ENCODE results near the gene HOMER1. TPM values are rescaled to one million over a fixed set of nuclear protein-coding genes. Genes with fewer than 3 reads are reported as not detected.

Gene HOMER1
- total and polyA plus RNA-seq, 9 of the 15 experiments (the other 6 are each of a cell fraction or from before 2014, with no cell fraction given), result 6.3 to 39.9 (median 9.9) TPM

GRCh38 chr5:79418276-79418675, 95.7 kb downstream of the HOMER1 start:
- in situ Hi-C loops (cut with MboI), result no loop called here
- TF ChIP-seq SIRT6 (IDR thresholded peaks at IDR 0.05; ENCODE audit: low read depth, low read length), result no peak
- no peak for TF ChIP-seq KHSRP (IDR thresholded peaks at IDR 0.05)
- TF ChIP-seq SREBF1 (IDR thresholded peaks at IDR 0.05; ENCODE audit: borderline replicate concordance, low read depth, low read length), result no peak
- TF ChIP-seq FUS (optimal IDR thresholded peaks at IDR 0.05; ENCODE audit: low read depth, low read length), result no peak
- TF ChIP-seq NCOA6 (IDR thresholded peaks at IDR 0.05), result no peak
- no peak for TF ChIP-seq RBM25 (IDR thresholded peaks at IDR 0.05; ENCODE audit: low read depth, low read length, severe bottlenecking)
- no peak for TF ChIP-seq ETV6 (IDR thresholded peaks at IDR 0.05; ENCODE audit: borderline replicate concordance in 1 of 2, low read depth in 2 of 2, low read length in 1 of 2)
- no peak for TF ChIP-seq ETV6 (CRISPR knock-in tag; IDR thresholded peaks at IDR 0.05; ENCODE audit: borderline replicate concordance)
- no peak for TF ChIP-seq SRSF3 (IDR thresholded peaks at IDR 0.05; ENCODE audit: insufficient read depth, low read length)
- no peak for TF ChIP-seq HNRNPLL (IDR thresholded peaks at IDR 0.05; ENCODE audit: low read depth, low read length, poor library complexity, severe bottlenecking)
- no peak for TF ChIP-seq ZNF217 (CRISPR knock-in tag; IDR thresholded peaks at IDR 0.05)
- no peak for TF ChIP-seq BCLAF1 (IDR thresholded peaks at IDR 0.05; ENCODE audit: borderline replicate concordance in 1 of 2, control insufficient read depth in 1 of 2, low read depth in 2 of 2, low read length in 1 of 2)
- TF ChIP-seq NR0B1 (IDR thresholded peaks at IDR 0.05; ENCODE audit: partially characterized antibody), result no peak
- no peak for TF ChIP-seq NFIC (IDR thresholded peaks at IDR 0.05)
- TF ChIP-seq KDM2B (CRISPR knock-in tag; IDR thresholded peaks at IDR 0.05), result no peak
- no peak for TF ChIP-seq ZNF644 (tag; IDR thresholded peaks at IDR 0.05; ENCODE audit: low read depth)
- TF ChIP-seq RBM22 (IDR thresholded peaks at IDR 0.05; ENCODE audit: low read depth, low read length, poor library complexity, severe bottlenecking), result no peak
- no peak for TF ChIP-seq HNRNPH1 (optimal IDR thresholded peaks at IDR 0.05; ENCODE audit: low read depth, low read length)

More at GRCh38 chr5:79418276-79418675, 95.7 kb downstream of the HOMER1 start:
- CTCF ChIA-PET (ENCODE audit: low intra/inter-chr PET ratio), result no interaction called here
- DNase-seq (ENCODE audit: extremely low read depth in 1 of 4, low spot score in 3 of 4) (no peak), FAIRE-seq (no peak), ATAC-seq (no peak)
- Histone ChIP-seq H3K4me2 (ENCODE audit: insufficient read depth, low read length) (no peak overlapping the region), H3K27ac (ENCODE audit: extremely low read depth, low read depth, low read length) (no peak overlapping the region), H3K9me1 (ENCODE audit: control insufficient read depth, insufficient read depth, low read length) (no peaks in the 10 kb centered on the region), H3K36me3 (ENCODE audit: control insufficient read depth, insufficient read depth, low read length) (0 out of 3 replicates have a peak, but pooled peaks cover 2% of the 10 kb centered on the region), H3K9ac (ENCODE audit: insufficient read depth in 1 of 2, low read depth in 2 of 2, low read length in 2 of 2) (no peak overlapping the region), H3K79me2 (ENCODE audit: control insufficient read depth, insufficient read depth, low read length) (no peaks in the 10 kb centered on the region), H2AFZ (ENCODE audit: low read depth, low read length) (no peak overlapping the region), H3K4me1 (replicated peaks in 1 of 2; ENCODE audit: control insufficient read depth in 2 of 2, insufficient read depth in 2 of 2, low read length in 2 of 2) (no peaks in the 10 kb centered on the region), H3K27me3 (ENCODE audit: control insufficient read depth in 2 of 2, insufficient read depth in 2 of 2, low read length in 2 of 2) (no peaks in the 10 kb centered on the region), H4K20me1 (replicated peaks; ENCODE audit: control insufficient read depth, insufficient read depth, low read length) (no peaks in the 10 kb centered on the region), H3K9me3 (replicated peaks; ENCODE audit: control insufficient read depth, insufficient read depth, low read depth, low read length) (no peaks in the 10 kb centered on the region), H3K4me3 (no peak overlapping the region)
- no TSS peak for BruUV-seq (replicated peaks)
- WGBS (ENCODE audit: insufficient coverage, low coverage, missing lambda C conversion rate), result 88% methylated on average over 5 of the region's 5 CpGs
- POLR2A ChIA-PET, result no interaction called here
- intact Hi-C loops (cut with micrococcal nuclease), result no loop called here
